Vagina (tissue), 2 donors: Measurements from ENCODE around the gene UFD1. TPM values are rescaled to one million over a fixed set of nuclear protein-coding genes. Genes with fewer than 3 reads are reported as not detected.

ENCODE experiments used
- DNase-seq, 2 donors: peaks; one replicate each; pipeline ENCODE4 v3.0.0-alpha.2; 2017; ENCODE audit errors: extremely low spot score in 2 of 2
- H3K27ac ChIP-seq: fragments of 200-600 bp; sonication (generic); one replicate; pipeline ENCODE4 v1.5.1; 2019
- H3K27me3 ChIP-seq: fragments of 200-600 bp; sonication (generic); one replicate; pipeline ENCODE4 v1.5.1; 2019
- H3K36me3 ChIP-seq, 2 donors: fragments of 200-600 bp; sonication (generic); one replicate each; pipeline ENCODE4 v1.5.1; 2017 to 2019
- H3K4me1 ChIP-seq: fragments of 200-600 bp; sonication (generic); one replicate; pipeline ENCODE4 v1.5.1; 2019
- H3K4me3 ChIP-seq, 2 donors: fragments of 200-600 bp; sonication (generic); 1 replicate in 1 of 2; 2 replicates in 1 of 2; pipeline ENCODE4 v1.5.1; 2016 to 2019
- H3K9me3 ChIP-seq: fragments of 200-600 bp; sonication (generic); one replicate; pipeline ENCODE4 v1.5.1; 2019
- CTCF ChIP-seq, 3 experiments: fragments of 450-650 bp in 2 of 3; fragments of 200-600 bp in 1 of 3; sonication (generic) in 1 of 3; IDR thresholded peaks; one replicate each; pipeline ENCODE4 v1.5.1; 2017 to 2019; ENCODE audit warnings: antibody characterized with exemption in 3 of 3, mild to moderate bottlenecking in 2 of 3, moderate library complexity in 2 of 3
- POLR2A ChIP-seq, 2 donors: fragments of 450-650 bp; IDR thresholded peaks; one replicate each; pipeline ENCODE4 v1.6.1; 2017; ENCODE audit warnings: antibody characterized with exemption in 2 of 2, mild to moderate bottlenecking in 2 of 2, moderate library complexity in 2 of 2
- POLR2AphosphoS5 ChIP-seq, 2 donors: sonication (generic); formaldehyde crosslinking; IDR thresholded peaks; one replicate each; pipeline ENCODE4 v1.9.0; 2017; ENCODE audit warnings: antibody characterized with exemption in 2 of 2, mild to moderate bottlenecking in 2 of 2, low read depth in 1 of 2; ENCODE audit not compliant: insufficient read depth in 1 of 2
- intact Hi-C: fragments of 100-400 bp; cut with DNase I; formaldehyde crosslinking; loops from one replicate; pipeline ENCODE4 v1.15.1; 2023
- total RNA-seq: library from RNA; depleted of rRNA; stranded (reverse); fragments of >200 nt; gene quantifications from one replicate; pipeline ENCODE4 v1.2.3, GENCODE V29; 2016

Gene UFD1
- 66.8 TPM for total RNA-seq

- H3K27ac ChIP-seq = peak within 1 kb of the TSS; percentile 93
- no peaks in the 10 kb centered on the region for H3K27me3 ChIP-seq
- peaks cover 31% of the 10 kb centered on the region for H3K4me1 ChIP-seq
- H3K4me3 ChIP-seq = peak within 1 kb of the TSS; percentile 72 to 89
- intact Hi-C loops = loop anchor here (2.0 to 10.0 kb wide), 2 partner anchors 46 to 64 kb away; partner anchors contain the start of gene MRPL40
- peak in 1 of 2 donors; percentile 85 for TF ChIP-seq POLR2AphosphoS5 (IDR thresholded peaks at IDR 0.05; ENCODE audit: insufficient read depth in 1 of 2, low read depth in 1 of 2)
- TF ChIP-seq POLR2A (IDR thresholded peaks at IDR 0.05) = peak in 1 of 2 donors; percentile 13
- no peak for TF ChIP-seq CTCF (IDR thresholded peaks at IDR 0.05)
- H3K36me3 ChIP-seq = peaks cover 0 to 11% of the 10 kb centered on the region in 2 donors
- peak in 1 of 2 donors; percentile 89 for DNase-seq
- no peaks in the 10 kb centered on the region for H3K9me3 ChIP-seq
These were observed at the start of gene UFD1 for GRCh38 chr22:19478901-19479354. Gene UFD1, minus strand, starts transcription at chr22:19479193. Its CDS starts 108 bp downstream, at chr22:19479085.

GRCh38 chr22:19527861-19528417, 48.9 kb upstream of the UFD1 start:
- intact Hi-C loops = no loop called here
- Histone ChIP-seq H3K9me3 (no peaks in the 10 kb centered on the region), H3K27me3 (no peaks in the 10 kb centered on the region)

GRCh38 chr22:19527321-19527721, 48.3 kb upstream of the UFD1 start:
- Histone ChIP-seq H3K27me3 (no peaks in the 10 kb centered on the region), H3K4me1 (peaks cover 20% of the 10 kb centered on the region)
- intact Hi-C loops = no loop called here

More at GRCh38 chr22:19527861-19528417, 48.9 kb upstream of the UFD1 start:
- no peak for DNase-seq
- no peak for TF ChIP-seq POLR2AphosphoS5 (IDR thresholded peaks at IDR 0.05; ENCODE audit: insufficient read depth in 1 of 2, low read depth in 1 of 2)
- no peak for TF ChIP-seq POLR2A (IDR thresholded peaks at IDR 0.05)
- TF ChIP-seq CTCF (IDR thresholded peaks at IDR 0.05) = no peak
- no peaks in the 10 kb centered on the region for H3K36me3 ChIP-seq
- peaks cover 20% of the 10 kb centered on the region for H3K4me1 ChIP-seq
- H3K4me3 ChIP-seq = no peak overlapping the region
- no peak overlapping the region for H3K27ac ChIP-seq

GRCh38 chr22:19526702-19527111, 47.7 kb upstream of the UFD1 start:
- Histone ChIP-seq H3K4me3 (no peak overlapping the region), H3K9me3 (no peaks in the 10 kb centered on the region), H3K36me3 (no peaks in the 10 kb centered on the region), H3K27me3 (no peaks in the 10 kb centered on the region), H3K27ac (no peak overlapping the region), H3K4me1 (peaks cover 20% of the 10 kb centered on the region)
- DNase-seq = no peak
- intact Hi-C loops = no loop called here
- no peak for TF ChIP-seq POLR2AphosphoS5 (IDR thresholded peaks at IDR 0.05; ENCODE audit: insufficient read depth in 1 of 2, low read depth in 1 of 2)
- TF ChIP-seq POLR2A (IDR thresholded peaks at IDR 0.05) = no peak
- TF ChIP-seq CTCF (IDR thresholded peaks at IDR 0.05) = no peak

More at GRCh38 chr22:19527321-19527721, 48.3 kb upstream of the UFD1 start:
- H3K27ac ChIP-seq = no peak overlapping the region
- DNase-seq = no peak
- H3K9me3 ChIP-seq = no peaks in the 10 kb centered on the region
- H3K4me3 ChIP-seq = no peak overlapping the region
- TF ChIP-seq POLR2AphosphoS5 (IDR thresholded peaks at IDR 0.05; ENCODE audit: insufficient read depth in 1 of 2, low read depth in 1 of 2) = no peak
- no peak for TF ChIP-seq POLR2A (IDR thresholded peaks at IDR 0.05)
- TF ChIP-seq CTCF (IDR thresholded peaks at IDR 0.05) = no peak
- H3K36me3 ChIP-seq = no peaks in the 10 kb centered on the region

GRCh38 chr22:19526076-19526701, 47.2 kb upstream of the UFD1 start:
- no peak overlapping the region for H3K27ac ChIP-seq
- no peaks in the 10 kb centered on the region for H3K27me3 ChIP-seq

More at GRCh38 chr22:19526076-19526701, 47.2 kb upstream of the UFD1 start:
- no peak for DNase-seq
- Histone ChIP-seq H3K4me3 (no peak overlapping the region), H3K4me1 (peaks cover 20% of the 10 kb centered on the region), H3K36me3 (no peaks in the 10 kb centered on the region), H3K9me3 (no peaks in the 10 kb centered on the region)
- intact Hi-C loops = no loop called here
- TF ChIP-seq CTCF (IDR thresholded peaks at IDR 0.05) (no peak), POLR2A (IDR thresholded peaks at IDR 0.05) (no peak), POLR2AphosphoS5 (IDR thresholded peaks at IDR 0.05; ENCODE audit: insufficient read depth in 1 of 2, low read depth in 1 of 2) (no peak)
